Pancreas (tissue), 10 donors: ENCODE measurements around the gene S100Z. TPM values are rescaled to one million over a fixed set of nuclear protein-coding genes. Genes with fewer than 3 reads are reported as not detected.
"Not testable (repeated sequence)": the region's sequence is repeated elsewhere in the genome, so short reads cannot be mapped to it uniquely, and the experiment has no call there.

Experiments used
- ATAC-seq, 4 donors: fragments of 200-7000 bp; cut with Tn5 transposase; one replicate each; pipeline versions ENCODE4 v1.8.0 to v1.9.1; 2020; ENCODE audit warnings: mild to moderate bottlenecking in 4 of 4, moderate library complexity in 4 of 4
- DNase-seq, 6 donors: peaks; one replicate each; pipeline ENCODE4 v3.0.0-alpha.2; 2020
- FAIRE-seq: peaks from 2 replicates; lab custom pipeline; 2012; peaks lifted over from hg19 to GRCh38; lab: Jason Lieb, UNC
- H3K27ac ChIP-seq, 4 donors: fragments of 200-600 bp; sonication (generic); 1 replicate in 3 of 4; 2 replicates in 1 of 4; pipeline versions ENCODE4 v1.5.0 to v1.8.0; 2020
- H3K27me3 ChIP-seq, 4 donors: fragments of 200-600 bp; one replicate each; pipeline ENCODE4 v1.8.0; 2021
- H3K36me3 ChIP-seq, 3 donors: fragments of 200-600 bp; sonication (generic) in 1 of 3; one replicate each; pipeline versions ENCODE4 v1.5.0 to v1.8.0; 2020 to 2021
- H3K4me1 ChIP-seq, 3 donors: fragments of 200-600 bp; one replicate each; pipeline ENCODE4 v1.8.0; 2021
- H3K4me3 ChIP-seq, 4 donors: fragments of 200-600 bp; sonication (generic) in 2 of 4; one replicate each; pipeline versions ENCODE4 v1.5.0 to v1.8.0; 2020 to 2021
- H3K9me3 ChIP-seq, 4 donors: fragments of 200-600 bp; one replicate each; pipeline ENCODE4 v1.8.0; 2021
- CTCF ChIP-seq, 4 donors: fragments of 200-600 bp; sonication (generic) in 3 of 4; IDR thresholded peaks; one replicate each; pipeline versions ENCODE4 v1.5.0 to v1.8.0; 2021; ENCODE audit warnings: antibody characterized with exemption in 4 of 4
- WGBS, 2 donors: extraction: QIAGEN DNeasy Blood & Tissue Kit; methylation state at CpG; one replicate each; pipeline ENCODE4 v1.1.7; 2013; 5-methylcytosine and 5-hydroxymethylcytosine counted together
- intact Hi-C, 3 donors: fragments of 100-400 bp; cut with DNase I; formaldehyde crosslinking; loops; one replicate each; pipeline versions ENCODE4 v1.11.1 to v1.14.2; 2022
- polyA plus RNA-seq, 2 donors: library from polyadenylated mRNA; stranded (reverse); fragments of 200-250 nt; gene quantifications; one replicate each; pipeline ENCODE4 v1.2.3, GENCODE V29; 2013
- total RNA-seq, 6 donors: library from RNA; stranded (reverse); fragmentation: NEBNext Ultra II Directional in 4 of 6; extraction: Animal tissue kit (Norgen Biotek cat#: 25700) in 4 of 6; gene quantifications; one replicate each; pipeline versions ENCODE4 v1.2.1 to v1.2.4, GENCODE V29; 2021 to 2023
- donor health status: healthy with polysubstance abuse.
- donor health status: DM: no; HTN: no; CAD: no; lungs with moderate emphysema.
- donor health status: DM: no; HTN: no; CAD: no.
- donor health status: control.
- donor health status: control.
- donor health status: Bipolar disorder and iron deficiency.
- donor health status: DM: yes; HTN: yes; CAD: no.
- donor health status: DM: no; HTN: no; CAD: no.
- donor health status: DM: no; HTN: no; CAD: no.
- donor health status: DM: yes; HTN: yes; CAD: no.

The S100Z gene
- total and polyA plus RNA-seq, 8 donors: 0.16 to 1.2 (median 0.41) TPM; not detected in 3

DNA sequence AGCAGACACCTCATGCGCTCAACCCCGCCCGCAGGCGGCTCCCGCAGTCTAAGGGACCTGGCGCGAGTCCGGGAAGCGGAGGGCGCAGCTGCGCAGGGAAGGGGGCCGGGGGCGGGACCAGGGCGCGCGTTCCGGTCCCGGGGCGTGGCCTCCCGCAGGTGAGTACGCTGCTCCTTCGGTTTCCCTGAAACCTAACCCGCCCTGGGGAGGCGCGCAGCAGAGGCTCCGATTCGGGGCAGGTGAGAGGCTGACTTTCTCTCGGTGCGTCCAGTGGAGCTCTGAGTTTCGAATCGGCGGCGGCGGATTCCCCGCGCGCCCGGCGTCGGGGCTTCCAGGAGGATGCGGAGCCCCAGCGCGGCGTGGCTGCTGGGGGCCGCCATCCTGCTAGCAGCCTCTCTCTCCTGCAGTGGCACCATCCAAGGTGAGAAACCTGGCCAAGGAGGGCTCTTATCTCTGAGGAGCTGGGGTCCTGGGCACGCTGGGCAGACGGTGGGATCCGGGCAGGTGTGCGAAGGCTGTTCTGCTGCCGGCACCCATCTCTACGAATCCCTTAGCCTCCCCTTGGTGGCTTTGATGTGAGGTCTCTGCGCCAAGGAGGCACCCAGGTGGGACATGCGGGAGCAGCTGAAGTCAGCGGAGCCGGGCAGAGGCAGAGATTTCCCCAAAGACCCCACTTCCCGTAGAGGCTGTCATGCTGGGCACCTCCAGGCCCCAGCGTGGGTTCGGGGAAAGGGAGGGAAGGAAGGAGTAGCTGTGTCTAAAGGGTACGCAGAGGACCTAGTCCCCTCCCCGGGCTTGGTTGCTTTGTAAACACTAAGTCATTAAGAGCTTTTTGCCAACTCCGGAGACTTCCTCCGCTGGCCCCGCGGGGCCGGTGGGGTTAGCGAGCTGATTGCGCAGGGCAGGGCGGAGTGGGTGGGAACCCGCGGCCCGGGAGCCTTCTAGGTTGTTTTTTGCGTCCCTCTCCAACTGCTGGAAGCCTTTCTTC lies 30.7 kb upstream of the S100Z start, which contains the start of gene F2RL1:
Gene F2RL1, plus strand, starts transcription at position 187 of the 988 bp plus-strand sequence. Its CDS starts 153 bp downstream, at position 340.
- ATAC-seq (peak; percentile 90 to 95 (median 92)), DNase-seq (peak; percentile 88 to 93 (median 91)), FAIRE-seq (no peak)
- H3K9me3 ChIP-seq: no peaks in the 10 kb centered on the region
- peak within 1 kb of the TSS; percentile 62 to 80 (median 70) for H3K4me3 ChIP-seq
- 0 to 1% methylated on average over 60 to 72 of the region's 72 CpGs for WGBS, 2 donors
- intact Hi-C loops: no loop called here
- H3K27me3 ChIP-seq: no peaks in the 10 kb centered on the region
- TF ChIP-seq CTCF (IDR thresholded peaks at IDR 0.05): no peak
- no peaks in the 10 kb centered on the region for H3K36me3 ChIP-seq
- no peaks in the 10 kb centered on the region for H3K4me1 ChIP-seq
- peak within 1 kb of the TSS; percentile 73 to 89 (median 84) for H3K27ac ChIP-seq

DNA sequence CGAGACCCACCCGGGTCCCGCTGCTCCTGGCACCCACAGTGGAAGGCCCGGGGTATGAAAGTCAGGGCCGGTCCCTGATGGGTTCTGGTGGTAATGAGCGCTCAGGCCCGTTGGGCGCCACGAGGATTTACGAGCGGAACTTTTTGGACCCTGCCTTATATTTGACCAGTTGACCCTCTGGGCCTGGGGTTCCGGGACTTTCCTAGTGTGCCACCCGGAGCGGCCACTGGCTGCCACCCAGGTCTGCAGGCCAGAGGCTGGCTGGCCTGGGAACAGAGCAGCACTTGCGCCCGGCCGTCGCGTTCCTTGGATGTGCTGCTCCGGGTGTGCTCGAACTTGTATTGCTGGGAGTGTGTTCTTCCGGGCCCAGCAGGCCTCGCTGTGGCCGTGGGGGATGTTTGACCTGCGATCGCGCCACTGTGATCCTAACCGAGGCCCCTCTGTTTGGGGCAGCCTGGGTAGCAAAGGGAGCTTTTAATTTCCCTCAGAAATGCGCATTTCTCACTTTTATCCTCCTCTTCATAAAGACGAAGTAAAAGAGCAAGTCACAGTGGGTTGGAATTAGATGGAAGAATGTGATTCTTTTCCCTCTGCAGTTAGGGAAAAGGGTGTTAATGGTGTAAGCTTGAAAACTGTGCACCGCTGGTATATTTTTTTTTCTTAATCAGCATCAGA lies 29.8 kb upstream of the S100Z start:
- intact Hi-C loops: no loop called here
- DNase-seq (peak; percentile 19 to 79 (median 42)), FAIRE-seq (no peak), ATAC-seq (peak; percentile 23 to 46 (median 40))
- peak overlapping the region; percentile 62 to 80 (median 70) for H3K4me3 ChIP-seq
- 19 to 22% methylated on average over 31 of the region's 31 CpGs for WGBS, 2 donors
- H3K36me3 ChIP-seq: no peaks in the 10 kb centered on the region
- no peaks in the 10 kb centered on the region for H3K9me3 ChIP-seq
- H3K27me3 ChIP-seq: no peaks in the 10 kb centered on the region
- TF ChIP-seq CTCF (IDR thresholded peaks at IDR 0.05): no peak
- H3K4me1 ChIP-seq: no peaks in the 10 kb centered on the region
- peak overlapping the region; percentile 73 to 89 (median 84) for H3K27ac ChIP-seq

DNA sequence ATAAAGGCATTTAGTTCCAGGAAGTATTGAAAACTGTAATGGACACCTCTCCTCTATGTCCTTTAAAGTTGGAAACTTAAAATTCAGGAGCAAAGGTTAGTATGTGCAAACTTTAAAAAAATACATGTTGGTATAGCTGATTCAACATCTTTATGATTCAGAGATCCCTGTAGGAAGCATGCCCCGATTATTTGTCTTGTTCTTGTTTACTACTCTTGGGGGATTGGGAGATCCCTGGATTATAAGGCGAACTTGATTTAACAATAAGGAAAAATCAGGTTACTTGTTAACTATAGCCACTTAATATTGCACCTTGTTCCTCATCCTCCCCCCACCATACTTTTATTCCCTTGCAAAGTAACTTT lies 29.3 kb upstream of the S100Z start:
- Histone ChIP-seq H3K27me3 (no peaks in the 10 kb centered on the region), H3K4me1 (no peaks in the 10 kb centered on the region), H3K4me3 (peak overlapping the region in 3 of 4 donors; percentile 62 to 80 (median 69)), H3K27ac (peak overlapping the region in 2 of 4 donors; percentile 88 to 89), H3K9me3 (no peaks in the 10 kb centered on the region), H3K36me3 (no peaks in the 10 kb centered on the region)
- no peak for TF ChIP-seq CTCF (IDR thresholded peaks at IDR 0.05)
- WGBS, 2 donors: 36 to 44% methylated on average over 2 of the region's 2 CpGs
- FAIRE-seq: no peak
- intact Hi-C loops: no loop called here
- DNase-seq: no peak
- ATAC-seq: no peak

DNA sequence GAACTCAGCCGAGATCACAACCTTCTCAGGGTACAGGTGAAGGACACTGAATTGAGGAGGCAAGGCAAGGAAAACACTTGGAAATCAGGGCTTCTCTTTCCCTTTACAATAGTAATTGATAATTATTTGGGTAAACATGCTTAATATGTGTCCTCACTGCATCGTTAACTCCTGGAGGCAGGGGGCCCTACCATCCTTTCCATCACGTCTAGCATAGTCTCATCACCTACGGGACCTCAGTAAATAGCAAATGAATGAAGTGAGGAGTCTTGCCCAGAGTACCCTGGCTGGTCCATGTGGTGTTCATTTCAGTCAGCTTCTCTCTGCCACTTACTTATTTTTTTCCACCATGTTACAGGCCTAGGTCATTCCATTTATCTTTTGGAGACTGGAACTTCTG lies 28.7 kb upstream of the S100Z start:
- ATAC-seq (no peak), FAIRE-seq (no peak)
- no peaks in the 10 kb centered on the region for H3K9me3 ChIP-seq

DNA sequence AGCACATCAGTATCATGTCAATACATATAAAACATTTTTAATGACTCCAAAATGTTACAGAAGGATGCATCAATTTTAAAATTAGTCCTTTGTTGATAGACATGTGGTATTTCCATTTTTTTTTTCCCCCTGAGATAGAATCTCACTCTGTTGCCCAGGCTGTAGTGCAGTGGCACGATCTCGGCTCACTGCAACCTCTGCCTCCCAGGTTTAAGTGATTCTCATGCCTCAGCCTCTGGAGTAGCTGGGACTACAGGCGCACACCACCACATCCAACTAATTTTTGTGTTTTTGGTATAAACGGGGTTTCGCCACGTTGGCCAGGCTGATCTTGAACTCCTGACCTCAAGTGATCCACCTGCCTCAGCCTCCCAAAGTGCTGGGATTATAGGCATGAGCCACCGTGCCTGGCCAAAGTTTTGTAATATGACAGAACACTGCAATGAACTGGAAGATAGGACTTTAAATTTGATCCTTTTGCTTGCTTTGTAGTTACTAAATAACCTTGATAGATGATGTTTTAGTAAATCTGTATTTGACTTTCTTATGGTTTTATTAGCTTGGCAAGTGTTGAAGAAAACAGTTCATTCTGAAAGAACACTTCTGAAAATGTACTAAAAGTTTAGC lies 27.6 kb upstream of the S100Z start:
- H3K36me3 ChIP-seq, H3K4me3 ChIP-seq, intact Hi-C loops, FAIRE-seq, ATAC-seq, H3K4me1 ChIP-seq, DNase-seq, H3K9me3 ChIP-seq, H3K27me3 ChIP-seq: not testable (repeated sequence)
- WGBS, 2 donors: 56 to 58% methylated on average over 7 of the region's 7 CpGs
- peak overlapping the region in 3 of 4 donors; percentile 22 to 50 (median 22) for H3K27ac ChIP-seq

More for the DNA sequence above, 28.7 kb upstream of the S100Z start:
- H3K27ac ChIP-seq: peak overlapping the region in 2 of 4 donors; percentile 10 to 88
- WGBS, 2 donors: 53 to 69% methylated on average over 4 of the region's 4 CpGs
- no peaks in the 10 kb centered on the region for H3K36me3 ChIP-seq
- H3K4me3 ChIP-seq: peak overlapping the region in 2 of 4 donors; percentile 69 to 80
- intact Hi-C loops: no loop called here
- no peaks in the 10 kb centered on the region for H3K4me1 ChIP-seq
- no peaks in the 10 kb centered on the region for H3K27me3 ChIP-seq
- no peak for TF ChIP-seq CTCF (IDR thresholded peaks at IDR 0.05)
- no peak for DNase-seq

- H3K27ac ChIP-seq, DNase-seq, H3K27me3 ChIP-seq, intact Hi-C loops, H3K9me3 ChIP-seq, ATAC-seq, H3K4me1 ChIP-seq, H3K4me3 ChIP-seq, FAIRE-seq, H3K36me3 ChIP-seq: not testable (repeated sequence)
These were observed 23.4 kb upstream of the S100Z start for GRCh38 chr5:76826416-76826815.
